Upper lobe of left lung (tissue), 6 donors: ENCODE measurements around the gene A1BG. TPM values are rescaled to one million over a fixed set of nuclear protein-coding genes. Genes with fewer than 3 reads are reported as not detected.

Experiments used
- ATAC-seq, 2 donors: fragments of 200-7000 bp; cut with Tn5 transposase; one replicate each; pipeline ENCODE4 v1.9.1; 2022; ENCODE audit warnings: mild to moderate bottlenecking in 2 of 2, moderate library complexity in 2 of 2; ENCODE audit not compliant: low FRiP score in 2 of 2
- DNase-seq, 2 donors: peaks; one replicate each; pipeline ENCODE4 v3.0.0-alpha.2; 2019 to 2020
- H3K27ac ChIP-seq, 4 donors: fragments of 200-600 bp; sonication (generic); one replicate each; pipeline ENCODE4 v1.5.1; 2016 to 2019
- H3K27me3 ChIP-seq, 4 donors: fragments of 200-600 bp; sonication (generic); one replicate each; pipeline ENCODE4 v1.5.1; 2017 to 2019
- H3K36me3 ChIP-seq, 4 donors: fragments of 200-600 bp; sonication (generic); one replicate each; pipeline ENCODE4 v1.5.1; 2016 to 2019
- H3K4me1 ChIP-seq, 4 donors: fragments of 200-600 bp; sonication (generic); one replicate each; pipeline ENCODE4 v1.5.1; 2018 to 2019
- H3K4me3 ChIP-seq, 4 donors: fragments of 200-600 bp; sonication (generic); one replicate each; pipeline ENCODE4 v1.5.1; 2017 to 2019; ENCODE audit warnings: mild to moderate bottlenecking in 2 of 4, moderate library complexity in 1 of 4
- H3K9me3 ChIP-seq, 4 donors: fragments of 200-600 bp; sonication (generic); one replicate each; pipeline ENCODE4 v1.5.1; 2018 to 2019
- CTCF ChIP-seq, 6 experiments: fragments of 450-650 bp in 4 of 6; fragments of 200-600 bp in 2 of 6; sonication (generic) in 2 of 6; IDR thresholded peaks; one replicate each; pipeline ENCODE4 v1.5.1; 2016 to 2019; ENCODE audit warnings: antibody characterized with exemption in 6 of 6
- EP300 ChIP-seq, 4 donors: sonication (generic); formaldehyde crosslinking; IDR thresholded peaks; one replicate each; pipeline ENCODE4 v1.5.1; 2017; ENCODE audit warnings: antibody characterized with exemption in 4 of 4, control low read depth in 2 of 4
- POLR2A ChIP-seq, 4 donors: fragments of 450-650 bp; IDR thresholded peaks; one replicate each; pipeline ENCODE4 v1.5.1; 2016 to 2017; ENCODE audit warnings: antibody characterized with exemption in 4 of 4, mild to moderate bottlenecking in 2 of 4
- POLR2AphosphoS5 ChIP-seq, 2 donors: sonication (generic); formaldehyde crosslinking; IDR thresholded peaks; one replicate each; pipeline ENCODE4 v1.5.1; 2017; ENCODE audit warnings: antibody characterized with exemption in 2 of 2
- WGBS, 2 donors: methylation state at CpG; one replicate each; pipeline ENCODE4 v1.1.5; 2017 to 2018; 5-methylcytosine and 5-hydroxymethylcytosine counted together
- total RNA-seq, 6 donors: library from RNA; depleted of rRNA in 4 of 6; stranded (reverse); fragments of >200 nt in 4 of 6; gene quantifications; one replicate each; pipeline versions ENCODE4 v1.1.0 to v1.2.1, GENCODE V29; 2016 to 2021
- donor health status: DM: no; HTN: no; CAD: no; lungs with moderate emphysema.
- donor health status: DM: no; HTN: yes; CAD: no; lungs with severe emphysema.

Gene A1BG
- total RNA-seq, 6 donors from 2014 or later, result 8.4 to 26.6 (median 16.4) TPM

GRCh38 chr19:58400316-58400915, 47.1 kb upstream of the A1BG start:
- TF ChIP-seq CTCF (IDR thresholded peaks at IDR 0.05) (no peak), POLR2AphosphoS5 (IDR thresholded peaks at IDR 0.05) (no peak), EP300 (IDR thresholded peaks at IDR 0.05) (no peak), POLR2A (IDR thresholded peaks at IDR 0.05) (no peak)
- ATAC-seq (no peak), DNase-seq (peak in 1 of 2 donors; percentile 66)
- H3K36me3 ChIP-seq, result peaks cover 0 to under 1% (median 0%) of the 10 kb centered on the region in 4 donors
- H3K4me3 ChIP-seq, result peak overlapping the region; percentile 57 to 70 (median 65)
- peaks cover 0 to 9% (median 4%) of the 10 kb centered on the region in 4 donors for H3K27me3 ChIP-seq
- no peaks in the 10 kb centered on the region for H3K9me3 ChIP-seq
- peak overlapping the region in 2 of 4 donors; percentile 30 to 63 for H3K27ac ChIP-seq
- H3K4me1 ChIP-seq, result peaks cover 18 to 33% (median 24%) of the 10 kb centered on the region in 4 donors
- WGBS, 2 donors, result 57 to 58% methylated on average over 18 of the region's 18 CpGs

GRCh38 chr19:58399903-58400302, 46.6 kb upstream of the A1BG start:
- peaks cover 0 to 5% (median 2%) of the 10 kb centered on the region in 4 donors for H3K36me3 ChIP-seq
- ATAC-seq (no peak), DNase-seq (no peak)
- no peak overlapping the region for H3K4me3 ChIP-seq
- 100% methylated on average over 3 of the region's 3 CpGs for WGBS, 2 donors
- no peaks in the 10 kb centered on the region for H3K9me3 ChIP-seq
- peaks cover 18 to 38% (median 26%) of the 10 kb centered on the region in 4 donors for H3K4me1 ChIP-seq
- H3K27me3 ChIP-seq, result peaks cover 0 to 9% (median 4%) of the 10 kb centered on the region in 4 donors
- no peak for TF ChIP-seq POLR2AphosphoS5 (IDR thresholded peaks at IDR 0.05)
- TF ChIP-seq POLR2A (IDR thresholded peaks at IDR 0.05), result no peak
- no peak for TF ChIP-seq EP300 (IDR thresholded peaks at IDR 0.05)
- TF ChIP-seq CTCF (IDR thresholded peaks at IDR 0.05), result no peak
- H3K27ac ChIP-seq, result no peak overlapping the region

- no peak overlapping the region for H3K4me3 ChIP-seq
- no peak overlapping the region for H3K27ac ChIP-seq
- ATAC-seq, result no peak
- TF ChIP-seq EP300 (IDR thresholded peaks at IDR 0.05) (no peak), POLR2A (IDR thresholded peaks at IDR 0.05) (no peak), CTCF (IDR thresholded peaks at IDR 0.05) (no peak), POLR2AphosphoS5 (IDR thresholded peaks at IDR 0.05) (no peak)
- WGBS, 2 donors, result 90 to 96% methylated on average over 6 of the region's 6 CpGs
- H3K27me3 ChIP-seq, result peaks cover 0 to 9% (median 4%) of the 10 kb centered on the region in 4 donors
- no peak for DNase-seq
- H3K4me1 ChIP-seq, result peaks cover 18 to 43% (median 26%) of the 10 kb centered on the region in 4 donors
- H3K9me3 ChIP-seq, result no peaks in the 10 kb centered on the region
- H3K36me3 ChIP-seq, result peaks cover 6 to 19% (median 15%) of the 10 kb centered on the region in 4 donors
These were observed 45.3 kb upstream of the A1BG start for GRCh38 chr19:58398545-58398944.

- Histone ChIP-seq H3K4me1 (peaks cover 18 to 43% (median 26%) of the 10 kb centered on the region in 4 donors), H3K36me3 (peaks cover 11 to 24% (median 20%) of the 10 kb centered on the region in 4 donors), H3K4me3 (no peak overlapping the region), H3K27ac (no peak overlapping the region), H3K27me3 (peaks cover 0 to 9% (median 4%) of the 10 kb centered on the region in 4 donors), H3K9me3 (no peaks in the 10 kb centered on the region)
- no peak for TF ChIP-seq POLR2A (IDR thresholded peaks at IDR 0.05)
- TF ChIP-seq EP300 (IDR thresholded peaks at IDR 0.05), result no peak
- no peak for TF ChIP-seq POLR2AphosphoS5 (IDR thresholded peaks at IDR 0.05)
- TF ChIP-seq CTCF (IDR thresholded peaks at IDR 0.05), result no peak
- DNase-seq, result no peak
- 87 to 91% methylated on average over 4 of the region's 4 CpGs for WGBS, 2 donors
- ATAC-seq, result no peak
These were observed 44.8 kb upstream of the A1BG start for GRCh38 chr19:58398087-58398486.
